22Rv1 (cell line): ENCODE results near the gene ENGASE.

Source experiments
- ZFX ChIP-seq: fragments of 450-650 bp; IDR thresholded peaks from 2 replicates; pipeline ENCODE4 v1.6.1; 2017; ENCODE audit warnings: antibody characterized with exemption, borderline replicate concordance
- TF ChIP-seq, protein P1 (sequence below): fragments of 450-650 bp; IDR thresholded peaks from 2 replicates; pipeline ENCODE4 v1.5.1; 2017; ENCODE audit warnings: mild to moderate bottlenecking

DNA sequence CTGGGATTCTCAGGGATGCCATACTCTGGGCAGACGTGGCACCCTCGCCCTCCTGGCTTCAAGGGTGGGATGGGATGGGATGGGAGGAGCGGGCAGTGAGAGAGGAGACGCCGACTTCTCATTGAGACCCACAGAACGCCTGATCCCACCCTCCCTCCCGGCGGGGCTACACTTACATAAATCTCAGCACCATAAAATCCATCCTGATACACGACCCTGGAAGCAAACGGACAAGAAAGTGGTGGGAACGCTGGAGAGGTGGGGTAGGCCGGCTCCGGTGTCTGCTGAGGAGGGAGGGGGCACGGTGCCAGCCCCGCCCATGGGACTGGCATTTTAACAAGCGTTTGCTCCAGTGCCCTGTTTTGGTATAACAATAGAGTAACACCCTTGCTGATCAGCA lies 21.9 kb downstream of the ENGASE start:
- TF ChIP-seq, protein P1, sequence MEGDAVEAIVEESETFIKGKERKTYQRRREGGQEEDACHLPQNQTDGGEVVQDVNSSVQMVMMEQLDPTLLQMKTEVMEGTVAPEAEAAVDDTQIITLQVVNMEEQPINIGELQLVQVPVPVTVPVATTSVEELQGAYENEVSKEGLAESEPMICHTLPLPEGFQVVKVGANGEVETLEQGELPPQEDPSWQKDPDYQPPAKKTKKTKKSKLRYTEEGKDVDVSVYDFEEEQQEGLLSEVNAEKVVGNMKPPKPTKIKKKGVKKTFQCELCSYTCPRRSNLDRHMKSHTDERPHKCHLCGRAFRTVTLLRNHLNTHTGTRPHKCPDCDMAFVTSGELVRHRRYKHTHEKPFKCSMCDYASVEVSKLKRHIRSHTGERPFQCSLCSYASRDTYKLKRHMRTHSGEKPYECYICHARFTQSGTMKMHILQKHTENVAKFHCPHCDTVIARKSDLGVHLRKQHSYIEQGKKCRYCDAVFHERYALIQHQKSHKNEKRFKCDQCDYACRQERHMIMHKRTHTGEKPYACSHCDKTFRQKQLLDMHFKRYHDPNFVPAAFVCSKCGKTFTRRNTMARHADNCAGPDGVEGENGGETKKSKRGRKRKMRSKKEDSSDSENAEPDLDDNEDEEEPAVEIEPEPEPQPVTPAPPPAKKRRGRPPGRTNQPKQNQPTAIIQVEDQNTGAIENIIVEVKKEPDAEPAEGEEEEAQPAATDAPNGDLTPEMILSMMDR: no peak
- no peak for TF ChIP-seq ZFX
